ENCODE measurements around the gene TDP1.
"Not testable (repeated sequence)": the region's sequence is repeated elsewhere in the genome, so short reads cannot be mapped to it uniquely, and the experiment has no call there.

TDP1 gene

GRCh38 chr14:89990218-89990617, 34.5 kb downstream of the TDP1 start:
- DNase-seq (ENCODE audit: low read depth), result no peak

GRCh38 chr14:89990623-89991275, 35.0 kb downstream of the TDP1 start:
- DNase-seq (ENCODE audit: low read depth), result no peak

GRCh38 chr14:89992273-89992672, 36.5 kb downstream of the TDP1 start:
- no peak for DNase-seq (ENCODE audit: low read depth)

- DNase-seq (ENCODE audit: low read depth), result no peak
Observed at GRCh38 chr14:89996963-89997362, 41.2 kb downstream of the TDP1 start.

GRCh38 chr14:90000935-90001334, 45.2 kb downstream of the TDP1 start:
- DNase-seq (ENCODE audit: low read depth), result no peak

GRCh38 chr14:90003526-90004307, 48.0 kb downstream of the TDP1 start:
- DNase-seq (ENCODE audit: low read depth), result no peak

GRCh38 chr14:90005441-90005840, 49.7 kb downstream of the TDP1 start:
- no peak for DNase-seq (ENCODE audit: low read depth)

- no peak for DNase-seq (ENCODE audit: low read depth)
Observed at GRCh38 chr14:90005939-90006530, 50.3 kb downstream of the TDP1 start.

- DNase-seq (ENCODE audit: low read depth), result no peak
Observed at GRCh38 chr14:90017371-90017770, 61.6 kb downstream of the TDP1 start.

- DNase-seq (ENCODE audit: low read depth), result no peak
Observed at GRCh38 chr14:90019824-90020523, 64.2 kb downstream of the TDP1 start.

GRCh38 chr14:90023176-90023896, 67.6 kb downstream of the TDP1 start:
- no peak for DNase-seq (ENCODE audit: low read depth)

- no peak for DNase-seq (ENCODE audit: low read depth)
Observed at GRCh38 chr14:90024910-90025309, 69.2 kb downstream of the TDP1 start.

- DNase-seq (ENCODE audit: low read depth), result not testable (repeated sequence)
Observed at GRCh38 chr14:90026608-90027007, 70.9 kb downstream of the TDP1 start.

GRCh38 chr14:90027842-90028241, 72.1 kb downstream of the TDP1 start:
- no peak for DNase-seq (ENCODE audit: low read depth)

GRCh38 chr14:90034156-90034555, 78.4 kb downstream of the TDP1 start:
- DNase-seq (ENCODE audit: low read depth), result no peak

- DNase-seq (ENCODE audit: low read depth), result no peak
Observed at GRCh38 chr14:90034835-90035525, 79.3 kb downstream of the TDP1 start.

GRCh38 chr14:90039253-90040010, 83.7 kb downstream of the TDP1 start:
- no peak for DNase-seq (ENCODE audit: low read depth)

- DNase-seq (ENCODE audit: low read depth), result no peak
Observed at GRCh38 chr14:90040411-90040810, 84.7 kb downstream of the TDP1 start.

GRCh38 chr14:90042496-90043252, 86.9 kb downstream of the TDP1 start:
- no peak for DNase-seq (ENCODE audit: low read depth)

- DNase-seq (ENCODE audit: low read depth), result no peak
Observed at GRCh38 chr14:90045616-90046015, 89.9 kb downstream of the TDP1 start.
